DOHH2 (cell line): ENCODE results near the gene SPACA9.

ENCODE experiments used
- H3F3A ChIP-seq: fragments of 200-600 bp; sonication (generic), shearing (Covaris generic); 2 replicates; pipeline ENCODE4 v1.6.0; 2016; ENCODE audit warnings: antibody characterized with exemption, mild to moderate bottlenecking; ENCODE audit not compliant: control insufficient read depth, insufficient read depth
- H3K27ac ChIP-seq: fragments of 200-600 bp; sonication (generic); 2 replicates; pipeline ENCODE4 v1.5.1; 2014; ENCODE audit warnings: low read depth, mild to moderate bottlenecking, low read length, moderate library complexity
- H3K27me3 ChIP-seq: fragments of 200-600 bp; sonication (generic); 2 replicates; pipeline ENCODE4 v1.6.1; 2014; ENCODE audit warnings: mild to moderate bottlenecking, low read length, mixed read lengths; ENCODE audit not compliant: control insufficient read depth
- H3K36me3 ChIP-seq: fragments of 200-600 bp; sonication (generic); 2 replicates; pipeline ENCODE4 v1.6.1; 2014; ENCODE audit warnings: mild to moderate bottlenecking, low read length, moderate library complexity, mixed read lengths; ENCODE audit not compliant: control insufficient read depth
- H3K4me1 ChIP-seq: fragments of 200-600 bp; sonication (generic); 2 replicates; pipeline ENCODE4 v1.6.1; 2014; ENCODE audit warnings: mild to moderate bottlenecking, low read length, mixed read lengths; ENCODE audit not compliant: control insufficient read depth
- H3K4me2 ChIP-seq: fragments of 200-600 bp; sonication (generic); 2 replicates; pipeline ENCODE4 v1.6.0; 2014; ENCODE audit warnings: mild to moderate bottlenecking, low read length, moderate library complexity
- H3K4me3 ChIP-seq: fragments of 200-600 bp; sonication (generic); 2 replicates; pipeline ENCODE4 v1.5.1; 2014; ENCODE audit warnings: mild to moderate bottlenecking, low read length, mixed read lengths
- H3K79me2 ChIP-seq: fragments of 200-600 bp; sonication (generic); 2 replicates; pipeline ENCODE4 v1.6.1; 2014; ENCODE audit warnings: mild to moderate bottlenecking, low read length, mixed read lengths; ENCODE audit not compliant: control insufficient read depth
- H3K9me2 ChIP-seq: fragments of 200-600 bp; sonication (generic); replicated peaks from 2 replicates; pipeline ENCODE4 v1.6.1; 2014; ENCODE audit warnings: mild to moderate bottlenecking, low read length, mixed read lengths; ENCODE audit not compliant: control insufficient read depth
- H3K9me3 ChIP-seq: fragments of 200-600 bp; sonication (generic); 2 replicates; pipeline ENCODE4 v1.6.1; 2014; ENCODE audit warnings: antibody characterized with exemption, low read length, mixed read lengths; ENCODE audit not compliant: control insufficient read depth, insufficient read depth
- H4K20me1 ChIP-seq: fragments of 200-600 bp; sonication (generic); 2 replicates; pipeline ENCODE4 v1.6.0; 2014; ENCODE audit warnings: low read depth, mild to moderate bottlenecking, antibody characterized with exemption, low read length, moderate library complexity; ENCODE audit not compliant: control insufficient read depth, insufficient read depth
- CTCF ChIP-seq: fragments of 200-600 bp; sonication (generic); IDR thresholded peaks from one replicate; pipeline ENCODE4 v1.5.1; 2014; ENCODE audit warnings: antibody characterized with exemption, mild to moderate bottlenecking, low read depth, low read length; ENCODE audit not compliant: poor library complexity, severe bottlenecking
- EZH2phosphoT487 ChIP-seq: fragments of 200-600 bp; sonication (generic); IDR thresholded peaks from 2 replicates; pipeline ENCODE4 v1.6.1; 2017; ENCODE audit warnings: borderline replicate concordance, mild to moderate bottlenecking, antibody characterized with exemption, low read length, moderate library complexity, mixed read lengths

The SPACA9 gene

GRCh38 chr9:132878695-132879456 is at the start of gene SPACA9:
Gene SPACA9, plus strand, starts transcription at chr9:132878898. Its CDS starts 5,050 bp downstream, at chr9:132883948.
- Histone ChIP-seq H3K36me3 (0 out of 2 replicates have a peak, but pooled peaks cover 2% of the 10 kb centered on the region), H3K27me3 (no peaks in the 10 kb centered on the region), H3K4me1 (peaks cover 18% of the 10 kb centered on the region), H3K4me2 (peak within 1 kb of the TSS; percentile 98), H3K4me3 (peak within 1 kb of the TSS; percentile 99), H4K20me1 (no peaks in the 10 kb centered on the region), H3K79me2 (no peaks in the 10 kb centered on the region), H3K27ac (no peak within 1 kb of the TSS), H3K9me3 (no peaks in the 10 kb centered on the region), H3F3A (peaks cover 11% of the 10 kb centered on the region), H3K9me2 (no peaks in the 10 kb centered on the region)
- TF ChIP-seq EZH2phosphoT487 = no peak
- no peak for TF ChIP-seq CTCF

- H3K9me3 ChIP-seq = no peaks in the 10 kb centered on the region
- H3K4me3 ChIP-seq = no peak overlapping the region
- H3K4me2 ChIP-seq = no peak overlapping the region
- H3K4me1 ChIP-seq = no peaks in the 10 kb centered on the region
- H3F3A ChIP-seq = no peaks in the 10 kb centered on the region
- no peak for TF ChIP-seq EZH2phosphoT487
- H3K9me2 ChIP-seq = no peaks in the 10 kb centered on the region
- no peaks in the 10 kb centered on the region for H3K36me3 ChIP-seq
- H4K20me1 ChIP-seq = no peaks in the 10 kb centered on the region
- H3K27ac ChIP-seq = no peak overlapping the region
- no peaks in the 10 kb centered on the region for H3K79me2 ChIP-seq
- no peaks in the 10 kb centered on the region for H3K27me3 ChIP-seq
Measured at GRCh38 chr9:132832171-132832881, 46.4 kb upstream of the SPACA9 start.

- Histone ChIP-seq H3F3A (no peaks in the 10 kb centered on the region), H3K79me2 (no peaks in the 10 kb centered on the region), H3K27ac (no peak overlapping the region), H4K20me1 (no peaks in the 10 kb centered on the region), H3K4me2 (no peak overlapping the region), H3K36me3 (no peaks in the 10 kb centered on the region), H3K27me3 (peaks cover 4% of the 10 kb centered on the region; the same call in 1 of the 2 replicates), H3K4me1 (no peaks in the 10 kb centered on the region), H3K9me2 (no peaks in the 10 kb centered on the region), H3K9me3 (no peaks in the 10 kb centered on the region), H3K4me3 (no peak overlapping the region)
- TF ChIP-seq EZH2phosphoT487 (no peak), CTCF (no peak)
Measured at GRCh38 chr9:132833550-132834121, 45.1 kb upstream of the SPACA9 start.
